ENCODE results near the gene ATF5. TPM values are rescaled to one million over a fixed set of nuclear protein-coding genes. Genes with fewer than 3 reads are reported as not detected.

The ATF5 gene
- total and polyA plus RNA-seq, 10 of the 15 experiments (the other 5 are each of a cell fraction or from before 2014, with no cell fraction given), result 9.1 to 133 (median 24.0) TPM

- no peak overlapping the region for H3K4me3 ChIP-seq
- BruUV-seq (replicated peaks), result no TSS peak
- DNase-seq (ENCODE audit: low read depth, low spot score) (no peak), FAIRE-seq (no peak), ATAC-seq (no peak)
- H3K9me3 ChIP-seq (replicated peaks; ENCODE audit: control insufficient read depth, insufficient read depth, low read length), result no peaks in the 10 kb centered on the region; the same call in 2 of the 3 replicates
- ChIA-PET RAD21 (ENCODE audit: unreplicated experiment) (no interaction called here), SMC1A (ENCODE audit: uncharacterized antibody, unreplicated experiment) (interaction anchor here (1.0 to 1.1 kb wide), 2 partner anchors 12 to 29 kb away, joined by 3 read pairs; no protein-coding TSS in a partner anchor), POLR2A (interaction anchor here (1.0 kb wide), 2 partner anchors 10 to 24 kb away, joined by 3 read pairs; no protein-coding TSS in a partner anchor), CTCF (no interaction called here)
- 98% methylated on average over 5 of the region's 5 CpGs for WGBS (ENCODE audit: insufficient coverage, insufficient replicate concordance, low lambda C conversion rate, missing lambda C conversion rate)
- H3K4me1 ChIP-seq (ENCODE audit: control insufficient read depth, insufficient read depth, low read length), result peaks cover 12% of the 10 kb centered on the region
- H4K20me1 ChIP-seq (ENCODE audit: control insufficient read depth, insufficient read depth), result no peaks in the 10 kb centered on the region
- peaks cover 8 to 13% of the 10 kb centered on the region in 2 experiments for H3K36me3 ChIP-seq (ENCODE audit: control insufficient read depth in 2 of 2, insufficient read depth in 2 of 2, low read length in 1 of 2)
- in situ Hi-C loops (cut with MboI), result loop anchor here (25.0 kb wide), 1 partner anchor 1246 kb away; the partner anchor contains the start of genes CA11 and DBP
- peaks cover 4% of the 10 kb centered on the region for H3K79me2 ChIP-seq (ENCODE audit: control insufficient read depth, insufficient read depth, low read length)
- H3K27ac ChIP-seq (ENCODE audit: control insufficient read depth, insufficient read depth), result no peak overlapping the region
- no peaks in the 10 kb centered on the region for H3K27me3 ChIP-seq (replicated peaks in 1 of 2; ENCODE audit: control insufficient read depth in 2 of 2, insufficient read depth in 2 of 2, low read length in 1 of 2)
- intact Hi-C loops (cut with micrococcal nuclease; ENCODE audit: unreplicated experiment), result no loop called here
- no peak overlapping the region for H3K4me2 ChIP-seq (ENCODE audit: control insufficient read depth, insufficient read depth)
- TF ChIP-seq NR2C2 (IDR thresholded peaks at IDR 0.05; ENCODE audit: borderline replicate concordance, control insufficient read depth, insufficient read length, low read depth) (no peak), SMARCA5 (IDR thresholded peaks at IDR 0.05) (peak; percentile 50; the same call in 1 of the 2 replicates)
- H2AFZ ChIP-seq (ENCODE audit: control insufficient read depth, low read depth, low read length), result no peak overlapping the region
- H3K9ac ChIP-seq (ENCODE audit: control insufficient read depth, insufficient read depth, low read length), result no peak overlapping the region
Observed at GRCh38 chr19:49883094-49883493, 45.9 kb upstream of the ATF5 start.

GRCh38 chr19:49884109-49884508, 44.9 kb upstream of the ATF5 start:
- TF ChIP-seq ZNF207 (IDR thresholded peaks at IDR 0.05; ENCODE audit: borderline replicate concordance) (no peak), NBN (IDR thresholded peaks at IDR 0.05) (no peak), CEBPZ (IDR thresholded peaks at IDR 0.05; ENCODE audit: low read depth, low read length) (no peak)
- no peak for ATAC-seq
- 88% methylated on average over 18 of the region's 18 CpGs for WGBS (ENCODE audit: insufficient coverage, insufficient replicate concordance, low lambda C conversion rate, missing lambda C conversion rate)
- Histone ChIP-seq H3K27me3 (replicated peaks in 1 of 2; ENCODE audit: control insufficient read depth in 2 of 2, insufficient read depth in 2 of 2, low read length in 1 of 2) (no peaks in the 10 kb centered on the region), H3K4me1 (ENCODE audit: control insufficient read depth, insufficient read depth, low read length) (peaks cover 6% of the 10 kb centered on the region), H3K9ac (ENCODE audit: control insufficient read depth, insufficient read depth, low read length) (no peak overlapping the region), H3K4me2 (ENCODE audit: control insufficient read depth, insufficient read depth) (no peak overlapping the region), H3K36me3 (ENCODE audit: control insufficient read depth in 2 of 2, insufficient read depth in 2 of 2, low read length in 1 of 2) (peaks cover 8 to 13% of the 10 kb centered on the region in 2 experiments), H3K4me3 (no peak overlapping the region), H4K20me1 (ENCODE audit: control insufficient read depth, insufficient read depth) (no peaks in the 10 kb centered on the region), H3K27ac (ENCODE audit: control insufficient read depth, insufficient read depth) (no peak overlapping the region), H2AFZ (ENCODE audit: control insufficient read depth, low read depth, low read length) (no peak overlapping the region), H3K9me3 (replicated peaks; ENCODE audit: control insufficient read depth, insufficient read depth, low read length) (no peaks in the 10 kb centered on the region; the same call in 2 of the 3 replicates), H3K79me2 (ENCODE audit: control insufficient read depth, insufficient read depth, low read length) (no peaks in the 10 kb centered on the region)
- SMC1A ChIA-PET (ENCODE audit: uncharacterized antibody, unreplicated experiment), result no interaction called here
- DNase-seq (ENCODE audit: low read depth, low spot score), result no peak
- POLR2A ChIA-PET, result interaction anchor here (0.6 kb wide), 1 partner anchor 207 kb away, joined by 3 read pairs; the partner anchor contains the start of gene PRMT1
- CTCF ChIA-PET, result interaction anchor here (1.1 kb wide), 1 partner anchor 10 kb away, joined by 3 read pairs; no protein-coding TSS in a partner anchor
- in situ Hi-C loops (cut with MboI) (loop anchor here (25.0 kb wide), 1 partner anchor 1247 kb away; the partner anchor contains the start of genes CA11 and DBP), intact Hi-C loops (cut with micrococcal nuclease; ENCODE audit: unreplicated experiment) (no loop called here)
- no peak for FAIRE-seq
- RAD21 ChIA-PET (ENCODE audit: unreplicated experiment), result no interaction called here
- no TSS peak for BruUV-seq (replicated peaks)
